K562 (cell line): ENCODE data around the gene KRIT1. TPM values are rescaled to one million over a fixed set of nuclear protein-coding genes. Genes with fewer than 3 reads are reported as not detected.

Source experiments
- ATAC-seq: fragments of 200-7000 bp; cut with Tn5 transposase; 3 replicates; pipeline ENCODE4 v1.9.1; 2020; ENCODE audit warnings: moderate library complexity
- BruUV-seq: library from RNA; stranded (reverse); fragments of 400-500 nt; replicated peaks from 2 replicates; lab custom pipeline; 2021; lab: Mats Ljungman, UMichigan
- CTCF ChIA-PET: fragments of 300-600 bp; formaldehyde crosslinking; extraction: SDS; loops from one replicate; lab custom pipeline; 2021; ENCODE audit warnings: low intra/inter-chr PET ratio; lab: Yijun Ruan, JAX
- POLR2A ChIA-PET: fragments of 300-600, 350-650 bp; sonication (Branson Sonifier 250); formaldehyde crosslinking; extraction: SDS; loops from one replicate; lab custom pipeline; 2021; ENCODE audit warnings: antibody characterized with exemption, inconsistent platforms; lab: Yijun Ruan, JAX
- DNase-seq, 4 experiments: peaks; one replicate each; pipeline versions ENCODE4 v3.0.0 to v3.0.0-alpha.2; 2011 to 2018; ENCODE audit warnings: low spot score in 3 of 4, mixed read lengths in 3 of 4; ENCODE audit errors: extremely low read depth in 1 of 4
- FAIRE-seq: peaks from 2 replicates; lab custom pipeline; 2011; peaks lifted over from hg19 to GRCh38; lab: Jason Lieb, UNC
- H2AFZ ChIP-seq: 2 replicates; pipeline ENCODE4 v1.6.0; 2011; ENCODE audit warnings: low read depth, low read length, control low read depth, inconsistent platforms
- H3K27ac ChIP-seq: fragments of 200-600 bp; 3 replicates; pipeline ENCODE4 v1.8.0; 2011; ENCODE audit warnings: low read depth, mild to moderate bottlenecking, control low read depth, inconsistent platforms, low read length, moderate library complexity, mixed read lengths; ENCODE audit errors: extremely low read depth
- H3K27me3 ChIP-seq, 2 experiments: fragments of 300-600 bp in 1 of 2; 2 replicates in 1 of 2; 3 replicates in 1 of 2; pipeline versions ENCODE4 v1.6.0 to v1.8.0; 2011; ENCODE audit warnings: inconsistent platforms in 2 of 2, low read length in 2 of 2, mild to moderate bottlenecking in 1 of 2, mixed read lengths in 1 of 2, moderate library complexity in 1 of 2; ENCODE audit not compliant: control insufficient read depth in 2 of 2, insufficient read depth in 2 of 2
- H3K36me3 ChIP-seq: fragments of 300-600 bp; 3 replicates; pipeline ENCODE4 v1.8.0; 2011; ENCODE audit warnings: mild to moderate bottlenecking, low read length, inconsistent platforms; ENCODE audit not compliant: control insufficient read depth, insufficient read depth
- H3K4me1 ChIP-seq, 2 experiments: fragments of 200-600 bp in 1 of 2; replicated peaks in 1 of 2; 2 replicates in 1 of 2; 3 replicates in 1 of 2; pipeline versions ENCODE4 v1.5.1 to v1.8.0; 2011; ENCODE audit warnings: inconsistent platforms in 2 of 2, low read length in 2 of 2, mild to moderate bottlenecking in 1 of 2, mixed read lengths in 1 of 2, moderate library complexity in 1 of 2; ENCODE audit not compliant: control insufficient read depth in 2 of 2, insufficient read depth in 2 of 2
- H3K4me2 ChIP-seq: 2 replicates; pipeline ENCODE4 v1.6.1; 2011; ENCODE audit warnings: low read length, control low read depth, inconsistent platforms, mixed read lengths; ENCODE audit not compliant: insufficient read depth
- H3K4me3 ChIP-seq: fragments of 200-600 bp; sonication (generic), shearing (Covaris generic); 2 replicates; pipeline ENCODE4 v1.5.1; 2016; ENCODE audit warnings: control low read depth, inconsistent platforms
- H3K79me2 ChIP-seq: fragments of 200-600 bp; 3 replicates; pipeline ENCODE4 v1.8.0; 2011; ENCODE audit warnings: low read length, inconsistent platforms; ENCODE audit not compliant: control insufficient read depth, insufficient read depth
- H3K9ac ChIP-seq, 2 experiments: 2 replicates each; pipeline versions ENCODE4 v1.6.0 to v1.6.1; 2011; ENCODE audit warnings: low read depth in 2 of 2, low read length in 2 of 2, control low read depth in 1 of 2, inconsistent platforms in 1 of 2, mild to moderate bottlenecking in 1 of 2, mixed read lengths in 1 of 2; ENCODE audit not compliant: insufficient read depth in 1 of 2
- H3K9me1 ChIP-seq: one replicate; pipeline ENCODE4 v1.6.0; 2011; ENCODE audit warnings: inconsistent platforms, mild to moderate bottlenecking, low read length, moderate library complexity; ENCODE audit not compliant: control insufficient read depth, insufficient read depth
- H3K9me3 ChIP-seq: replicated peaks from 2 replicates; pipeline ENCODE4 v1.5.1; 2011; ENCODE audit warnings: low read depth, low read length, inconsistent platforms; ENCODE audit not compliant: control insufficient read depth, insufficient read depth
- H4K20me1 ChIP-seq: replicated peaks from 2 replicates; pipeline ENCODE4 v1.6.1; 2011; ENCODE audit warnings: low read length, inconsistent platforms, mixed read lengths; ENCODE audit not compliant: control insufficient read depth, insufficient read depth
- ELF4 ChIP-seq: fragments of 450-650 bp; formaldehyde crosslinking; IDR thresholded peaks from 2 replicates; pipeline ENCODE4 v1.4.0; 2022; ENCODE audit warnings: missing genetic modification characterization
- FOXJ2 ChIP-seq: fragments of 200-800 bp; sonication (Bioruptor generic); IDR thresholded peaks from 2 replicates; pipeline ENCODE4 v1.6.1; 2016; ENCODE audit warnings: missing genetic modification characterization, missing compliant biosample characterization
- KAT2B ChIP-seq: IDR thresholded peaks from one replicate; pipeline ENCODE4 v1.6.1; 2012; ENCODE audit warnings: low read depth, mild to moderate bottlenecking, control low read depth, inconsistent platforms, low read length, moderate library complexity
- RREB1 ChIP-seq: fragments of 250-450 bp; sonication (Bioruptor Pico); IDR thresholded peaks from 2 replicates; pipeline ENCODE4 v1.4.0; 2020
- ZBTB49 ChIP-seq: sonication (generic); formaldehyde crosslinking; IDR thresholded peaks from 2 replicates; pipeline ENCODE4 v1.8.0; 2022; ENCODE audit warnings: missing genetic modification reagents, mild to moderate bottlenecking, borderline replicate concordance
- ZMIZ1 ChIP-seq, 2 experiments: fragments of 150-350 bp in 1 of 2; IDR thresholded peaks; 2 replicates each; pipeline ENCODE4 v1.6.1; 2012 to 2016; ENCODE audit warnings: low read depth in 2 of 2, low read length in 2 of 2, mild to moderate bottlenecking in 1 of 2, moderate library complexity in 1 of 2
- ZNF695 ChIP-seq: fragments of 450-650 bp; formaldehyde crosslinking; IDR thresholded peaks from 2 replicates; pipeline ENCODE4 v1.4.0; 2020; ENCODE audit warnings: mild to moderate bottlenecking, moderate library complexity
- WGBS: fragments of 100-300 bp; shearing (Covaris generic); methylation state at CpG from one replicate; pipeline ENCODE4 v1.1.6; 2016; ENCODE audit warnings: low coverage, mixed read lengths; ENCODE audit not compliant: insufficient coverage; ENCODE audit errors: missing lambda C conversion rate; 5-methylcytosine and 5-hydroxymethylcytosine counted together
- in situ Hi-C: fragments of 300-500 bp; cut with MboI; formaldehyde crosslinking; loops from 4 replicates; pipeline ENCODE4 v1.15.0; 2018; ENCODE audit warnings: inconsistent platforms, mixed read lengths
- intact Hi-C: fragments of 100-400 bp; cut with micrococcal nuclease; formaldehyde crosslinking; loops from 2 replicates; pipeline ENCODE4 v1.14.2; 2022
- polyA plus RNA-seq, 8 experiments: library from polyadenylated mRNA; depleted of rRNA in 4 of 8; stranded (reverse) in 5 of 8; unstranded in 3 of 8; fragments of >200 nt; fragmentation: Nextera tagmentation in 2 of 8; fragmentation: Illumina TruSeq in 1 of 8; extraction: Ambion mirVana in 2 of 8; extraction: Trizol in 1 of 8; gene quantifications; 2 replicates each; pipeline versions ENCODE4 v1.2.1 to v1.2.3, GENCODE V29; 2011 to 2014; ENCODE audit warnings: inconsistent platforms in 1 of 8, missing spikeins in 1 of 8
- total RNA-seq, 7 experiments: library from RNA; depleted of rRNA in 6 of 7; stranded (reverse); fragments of >200 nt in 6 of 7; fragmentation: Illumina TruSeq in 2 of 7; extraction: Trizol in 2 of 7; gene quantifications; 2 replicates each; pipeline versions ENCODE4 v1.2.1 to v1.2.3, GENCODE V29; 2011 to 2021; ENCODE audit warnings: low replicate concordance in 1 of 7

KRIT1 gene
- total and polyA plus RNA-seq, 9 of the 15 experiments (the other 6 are each of a cell fraction or from before 2014, with no cell fraction given): 21.5 to 81.4 (median 55.9) TPM

GRCh38 chr7:92253251-92253650 is 7.5 kb upstream of the KRIT1 start:
- POLR2A ChIA-PET: interaction anchor here (1.2 kb wide), 1 partner anchor 8 kb away, joined by 3 read pairs; the partner anchor contains the start of genes ANKIB1 and KRIT1
- intact Hi-C loops (no loop called here), in situ Hi-C loops (no loop called here)
- CTCF ChIA-PET: no interaction called here
- Histone ChIP-seq H3K4me3 (no peak overlapping the region), H3K27ac (no peak overlapping the region), H3K79me2 (peaks cover 67% of the 10 kb centered on the region), H3K36me3 (peaks cover 10% of the 10 kb centered on the region), H3K27me3 (no peaks in the 10 kb centered on the region), H3K9me3 (0 out of 2 replicates have a peak, but pooled peaks cover 5% of the 10 kb centered on the region), H3K4me1 (peaks cover 0 to under 1% of the 10 kb centered on the region in 2 experiments; a peak in 1 of 5 replicates), H3K9me1 (no peaks in the 10 kb centered on the region), H3K9ac (no peak overlapping the region), H3K4me2 (no peak overlapping the region), H2AFZ (no peak overlapping the region), H4K20me1 (no peaks in the 10 kb centered on the region)
- WGBS: 100% methylated on average over 1 of the region's 1 CpG
- TF ChIP-seq KAT2B (no peak), ZNF695 (CRISPR knock-in tag) (no peak), RREB1 (no peak), ZBTB49 (CRISPR knock-in tag) (no peak), ZMIZ1 (IDR thresholded peaks at IDR 0.05; ENCODE audit: low read depth in 2 of 2, low read length in 2 of 2) (no peak), FOXJ2 (tag) (no peak), ELF4 (CRISPR knock-in tag) (no peak)
- DNase-seq: no peak
- no TSS peak for BruUV-seq
- no peak for FAIRE-seq
- no peak for ATAC-seq
